HCEC 1CT (cell line): Measurements from ENCODE around the gene PRPF6.

Experiments
- DNase-seq: peaks from one replicate; pipeline ENCODE4 v3.0.0-alpha.2; 2017

Gene PRPF6

GRCh38 chr20:64036346-64037198 is 55.6 kb downstream of the PRPF6 start:
- DNase-seq: no peak

GRCh38 chr20:64037199-64037497 is 56.2 kb downstream of the PRPF6 start:
- no peak for DNase-seq

DNA sequence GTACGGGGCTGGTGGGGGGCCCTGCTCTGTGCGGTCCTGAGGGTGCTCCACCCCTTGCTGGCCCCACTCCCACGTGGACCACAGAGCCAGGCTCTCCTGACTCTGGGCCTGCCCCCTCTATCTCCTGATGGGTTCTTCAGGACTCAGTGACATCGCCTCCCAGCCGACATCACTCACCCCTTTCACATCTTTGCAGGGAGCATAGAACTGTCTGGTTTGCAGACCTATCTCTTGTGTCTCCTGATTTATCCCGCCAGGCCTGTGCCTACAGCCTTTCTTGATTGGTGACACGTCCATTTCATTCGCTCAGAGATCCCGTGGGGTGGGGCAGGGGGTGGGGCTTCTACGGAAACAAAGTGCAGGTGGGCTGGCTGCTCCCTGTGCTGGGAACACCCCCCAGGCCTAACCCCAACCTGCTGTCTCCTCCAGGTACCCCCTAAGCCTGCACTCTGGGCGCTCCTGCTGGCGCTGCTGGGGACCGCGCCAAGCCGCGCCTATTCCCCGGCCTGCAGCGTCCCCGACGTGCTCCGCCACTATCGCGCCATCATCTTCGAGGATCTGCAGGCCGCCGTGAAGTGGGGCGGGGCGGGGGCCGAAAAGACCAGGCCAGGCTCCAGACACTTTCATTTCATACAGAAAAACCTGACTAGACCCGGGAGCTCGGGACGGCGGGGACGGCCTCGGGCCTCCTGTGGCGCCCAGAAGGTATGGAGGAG is 56.7 kb downstream of the PRPF6 start:
- no peak for DNase-seq

- no peak for DNase-seq
Measured at GRCh38 chr20:64038224-64038564, 57.3 kb downstream of the PRPF6 start.

DNA sequence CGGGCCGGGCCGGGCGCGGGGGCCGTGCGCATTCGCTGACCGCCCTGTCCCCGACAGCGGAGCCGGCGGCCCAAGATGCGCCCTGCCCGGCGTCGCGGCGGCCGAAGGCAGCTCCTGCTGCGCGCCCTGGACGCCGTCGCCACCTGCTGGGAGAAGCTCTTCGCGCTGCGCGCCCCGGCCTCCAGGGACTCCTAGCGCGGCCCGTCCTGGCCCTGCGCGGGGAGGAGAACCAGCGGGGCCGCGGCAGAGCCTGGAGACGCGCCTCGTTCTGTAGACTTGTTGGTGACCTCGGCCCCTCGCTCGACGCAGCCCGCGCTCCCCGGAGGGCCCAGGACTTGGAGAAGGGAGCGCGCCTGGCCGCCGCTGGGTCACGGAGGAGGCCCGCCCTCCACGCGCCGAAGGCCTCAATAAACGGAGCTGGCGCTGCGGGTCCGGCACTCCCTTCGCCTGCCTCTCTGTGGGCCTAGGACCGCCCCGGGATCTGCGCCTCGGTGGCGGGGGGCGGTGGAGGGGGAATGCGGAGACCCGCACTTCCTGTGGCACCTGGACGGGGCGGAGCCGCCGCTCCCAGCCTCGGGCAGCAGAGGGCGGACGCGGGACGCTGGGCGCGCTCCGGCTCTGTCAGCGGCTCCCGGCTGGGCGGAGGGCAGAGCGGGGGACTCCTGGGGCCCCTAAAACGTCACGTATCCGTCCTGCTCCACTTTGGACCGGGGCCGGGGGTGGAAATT is 57.8 kb downstream of the PRPF6 start:
- DNase-seq: peak; percentile 55

DNA sequence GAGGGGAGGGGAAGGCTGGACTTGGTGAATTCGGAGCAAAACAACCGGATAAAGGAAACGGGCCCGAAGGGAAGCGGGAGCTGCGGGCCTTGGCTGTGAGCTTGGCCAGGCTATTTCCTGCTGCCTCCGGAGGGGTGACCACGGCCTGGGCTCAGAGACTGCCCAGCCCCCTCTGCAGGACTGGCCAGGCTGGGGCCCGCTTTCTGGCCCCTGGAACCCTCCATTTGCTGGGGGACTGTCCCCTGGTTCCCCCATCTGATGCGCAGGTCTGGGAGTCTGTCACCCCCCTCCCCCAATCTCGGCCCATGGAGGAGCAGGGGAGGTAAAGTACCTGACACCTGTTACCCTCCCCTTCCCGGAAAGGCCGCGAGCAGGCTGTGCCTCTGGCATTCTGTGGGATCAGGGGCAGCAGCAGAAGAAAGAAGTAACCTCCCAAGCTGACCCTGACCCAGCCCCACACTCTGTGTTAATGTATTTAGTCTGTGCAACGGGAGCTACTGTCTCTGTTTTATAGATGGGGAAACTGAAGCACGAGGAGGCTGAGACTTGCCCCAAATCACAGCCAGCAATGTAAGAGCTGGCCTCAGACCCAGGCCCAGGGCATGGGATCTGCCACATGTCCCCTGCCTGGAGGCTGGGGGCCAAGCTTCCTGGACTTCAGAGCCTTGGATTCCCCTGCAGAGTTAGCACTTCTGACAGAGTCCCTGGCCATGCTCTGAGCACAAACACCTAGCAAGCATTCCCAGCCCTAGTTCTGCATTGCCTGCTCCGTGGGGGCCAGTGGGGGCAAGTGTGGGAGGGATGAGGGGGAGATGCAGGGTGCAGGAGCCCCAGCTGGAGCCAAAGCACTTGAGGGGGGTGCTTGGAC is 58.6 kb downstream of the PRPF6 start:
- DNase-seq: no peak

DNA sequence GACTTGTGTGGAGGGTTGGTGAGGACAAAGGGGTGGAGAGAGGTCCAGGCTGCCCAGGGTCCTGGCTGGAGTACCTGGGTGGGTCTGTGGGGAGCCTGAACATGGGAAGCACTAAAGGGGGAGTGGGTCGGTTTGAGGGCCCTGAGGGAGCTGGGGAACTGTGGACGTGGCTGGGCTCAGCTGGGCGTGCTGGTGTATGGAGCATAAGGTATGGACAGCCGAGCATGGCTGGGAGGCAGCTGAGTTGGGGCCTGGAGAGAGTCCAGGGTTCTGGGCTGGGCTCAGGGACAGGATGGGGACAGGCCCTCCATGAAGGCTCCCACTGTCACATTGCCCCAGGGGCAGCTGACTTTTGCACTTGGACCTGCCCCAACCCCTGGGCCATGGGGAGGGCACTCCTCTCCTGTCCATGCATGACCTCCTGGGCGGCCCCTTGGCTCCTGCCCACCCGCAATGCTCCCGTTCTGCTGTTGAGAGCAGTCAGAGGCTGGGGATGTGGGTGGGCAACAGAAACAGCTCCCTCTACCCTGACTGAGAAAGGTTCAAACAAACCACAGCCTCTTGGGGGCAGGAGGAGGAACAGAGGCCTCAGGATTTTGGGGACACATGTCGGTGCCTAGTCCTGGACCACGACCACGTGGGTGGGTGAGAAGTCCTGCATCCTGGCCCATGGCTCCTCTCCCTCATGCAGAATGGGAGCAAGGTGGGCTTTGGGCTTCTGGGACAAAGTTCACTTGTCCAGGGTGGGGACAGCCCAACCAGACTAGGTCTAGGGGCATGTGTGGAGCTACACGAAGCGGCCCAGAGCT is 59.5 kb downstream of the PRPF6 start:
- DNase-seq: no peak

- no peak for DNase-seq
Measured at GRCh38 chr20:64041040-64041780, 60.3 kb downstream of the PRPF6 start.

GRCh38 chr20:64041781-64042053 is 60.8 kb downstream of the PRPF6 start:
- no peak for DNase-seq

GRCh38 chr20:64042054-64042781 is 61.3 kb downstream of the PRPF6 start:
- DNase-seq: no peak

DNA sequence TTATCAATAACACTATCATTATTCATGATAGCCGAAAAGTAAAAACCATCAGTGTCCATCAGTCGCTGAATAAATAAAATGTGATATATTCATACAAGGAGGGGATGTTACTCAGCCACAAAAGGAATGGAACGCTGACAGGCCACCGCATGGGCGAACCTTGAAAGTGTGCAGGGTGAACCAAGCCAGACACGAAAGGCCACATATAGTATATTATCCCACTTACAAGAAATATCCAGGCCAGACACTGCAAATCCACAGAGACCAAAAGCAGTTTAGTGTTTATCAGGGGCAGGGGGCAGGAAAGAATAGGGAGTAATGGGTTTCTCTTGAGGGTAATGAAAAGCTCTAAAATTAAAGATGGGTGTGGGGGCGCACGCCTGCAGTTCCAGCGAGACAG is 62.8 kb downstream of the PRPF6 start:
- no peak for DNase-seq

GRCh38 chr20:64044484-64045247 is 63.7 kb downstream of the PRPF6 start:
- DNase-seq: peak; percentile 15

DNA sequence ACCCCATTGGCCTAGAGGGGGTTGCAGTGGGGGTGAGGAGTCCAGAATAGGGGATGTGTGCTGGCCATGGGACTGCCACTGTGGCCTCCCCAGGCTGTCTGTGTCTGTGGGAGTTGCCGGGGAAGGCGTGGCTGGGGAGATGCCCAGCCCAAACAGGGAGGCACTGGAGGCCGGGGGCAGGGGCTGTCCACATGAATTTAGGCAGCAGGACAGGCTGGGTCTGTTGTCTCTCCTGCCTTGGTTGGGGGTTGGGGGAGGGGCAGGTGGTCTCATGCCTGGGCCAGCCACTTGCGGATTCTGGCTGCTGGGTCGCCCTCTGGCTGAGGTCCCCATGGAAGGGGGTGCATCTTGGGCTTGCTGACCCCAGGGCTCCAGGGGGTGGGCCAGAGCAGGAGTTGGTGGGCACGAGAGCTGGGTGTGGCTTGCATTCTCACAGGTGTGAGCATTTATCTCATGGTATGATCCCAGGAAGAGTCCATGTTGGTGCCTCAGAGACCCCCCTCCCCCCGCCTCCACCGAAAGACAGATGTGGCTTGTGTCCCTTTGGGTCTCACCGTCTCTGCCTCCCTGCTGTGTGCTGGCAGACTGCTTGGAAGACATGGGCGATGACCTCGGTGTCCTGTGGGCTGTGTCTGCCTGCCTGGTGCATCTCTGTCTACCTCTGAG is 64.5 kb downstream of the PRPF6 start:
- DNase-seq: no peak

- DNase-seq: no peak
Measured at GRCh38 chr20:64047046-64047389, 66.1 kb downstream of the PRPF6 start.

- DNase-seq: no peak
Measured at GRCh38 chr20:64047968-64048401, 67.1 kb downstream of the PRPF6 start.

- DNase-seq: no peak
Measured at GRCh38 chr20:64048402-64049044, 67.6 kb downstream of the PRPF6 start.

- peak; percentile 24 for DNase-seq
Measured at GRCh38 chr20:64049060-64049877, 68.3 kb downstream of the PRPF6 start, which contains the start of gene SOX18. SOX18 (minus strand) TSS chr20:64049639; CDS start chr20:64049516, 123 bp downstream.

DNA sequence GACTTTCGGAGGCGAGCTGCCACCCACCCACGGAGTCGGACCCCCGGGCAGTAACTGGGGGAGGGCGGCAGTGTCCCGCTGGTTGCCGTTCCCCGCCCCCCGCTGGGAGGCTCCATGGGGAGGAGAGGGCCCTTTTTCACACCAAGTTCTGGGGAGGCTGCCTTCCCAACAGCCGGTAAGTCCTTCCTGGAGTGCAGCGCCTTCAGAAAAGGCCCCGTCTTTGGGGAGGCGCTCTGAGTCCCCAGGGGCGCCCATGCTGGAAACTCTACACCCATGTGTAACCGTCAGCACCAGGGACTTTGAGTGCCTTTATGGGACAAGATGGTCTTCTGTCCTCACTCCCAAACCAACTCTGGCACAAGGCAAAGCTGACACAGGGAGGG is 68.9 kb downstream of the PRPF6 start:
- DNase-seq: no peak
